ENCODE results near the gene OARD1.

DNA sequence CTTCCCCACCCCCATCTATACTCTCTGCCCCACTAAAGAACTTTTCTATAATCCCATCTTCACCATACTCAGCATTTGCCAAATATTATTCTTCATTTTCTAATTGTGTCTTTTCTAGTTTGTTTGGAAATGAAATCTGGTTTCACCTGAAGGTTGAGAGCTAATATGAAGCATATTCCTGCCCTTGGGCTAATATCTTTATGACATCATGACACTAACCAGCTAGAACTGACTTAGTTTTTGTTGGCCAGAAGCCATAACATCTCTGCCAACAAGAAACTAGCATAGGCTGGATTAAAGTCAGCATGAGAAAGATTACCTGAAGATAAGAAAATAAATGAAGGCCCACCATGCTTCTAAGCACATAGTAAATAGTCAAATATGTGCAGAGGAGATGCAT lies 49.9 kb downstream of the OARD1 start:
- TF ChIP-seq, protein P1, sequence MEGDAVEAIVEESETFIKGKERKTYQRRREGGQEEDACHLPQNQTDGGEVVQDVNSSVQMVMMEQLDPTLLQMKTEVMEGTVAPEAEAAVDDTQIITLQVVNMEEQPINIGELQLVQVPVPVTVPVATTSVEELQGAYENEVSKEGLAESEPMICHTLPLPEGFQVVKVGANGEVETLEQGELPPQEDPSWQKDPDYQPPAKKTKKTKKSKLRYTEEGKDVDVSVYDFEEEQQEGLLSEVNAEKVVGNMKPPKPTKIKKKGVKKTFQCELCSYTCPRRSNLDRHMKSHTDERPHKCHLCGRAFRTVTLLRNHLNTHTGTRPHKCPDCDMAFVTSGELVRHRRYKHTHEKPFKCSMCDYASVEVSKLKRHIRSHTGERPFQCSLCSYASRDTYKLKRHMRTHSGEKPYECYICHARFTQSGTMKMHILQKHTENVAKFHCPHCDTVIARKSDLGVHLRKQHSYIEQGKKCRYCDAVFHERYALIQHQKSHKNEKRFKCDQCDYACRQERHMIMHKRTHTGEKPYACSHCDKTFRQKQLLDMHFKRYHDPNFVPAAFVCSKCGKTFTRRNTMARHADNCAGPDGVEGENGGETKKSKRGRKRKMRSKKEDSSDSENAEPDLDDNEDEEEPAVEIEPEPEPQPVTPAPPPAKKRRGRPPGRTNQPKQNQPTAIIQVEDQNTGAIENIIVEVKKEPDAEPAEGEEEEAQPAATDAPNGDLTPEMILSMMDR (IDR thresholded peaks at IDR 0.05), result no peak
- TF ChIP-seq POLR2A (IDR thresholded peaks at IDR 0.05), result no peak
